T follicular helper cell (primary cell): ENCODE data around the gene C8G.

Experiments
- DNase-seq: peaks from one replicate; pipeline ENCODE4 v3.0.0-alpha.2; 2020; ENCODE audit warnings: low read depth

C8G gene

DNA sequence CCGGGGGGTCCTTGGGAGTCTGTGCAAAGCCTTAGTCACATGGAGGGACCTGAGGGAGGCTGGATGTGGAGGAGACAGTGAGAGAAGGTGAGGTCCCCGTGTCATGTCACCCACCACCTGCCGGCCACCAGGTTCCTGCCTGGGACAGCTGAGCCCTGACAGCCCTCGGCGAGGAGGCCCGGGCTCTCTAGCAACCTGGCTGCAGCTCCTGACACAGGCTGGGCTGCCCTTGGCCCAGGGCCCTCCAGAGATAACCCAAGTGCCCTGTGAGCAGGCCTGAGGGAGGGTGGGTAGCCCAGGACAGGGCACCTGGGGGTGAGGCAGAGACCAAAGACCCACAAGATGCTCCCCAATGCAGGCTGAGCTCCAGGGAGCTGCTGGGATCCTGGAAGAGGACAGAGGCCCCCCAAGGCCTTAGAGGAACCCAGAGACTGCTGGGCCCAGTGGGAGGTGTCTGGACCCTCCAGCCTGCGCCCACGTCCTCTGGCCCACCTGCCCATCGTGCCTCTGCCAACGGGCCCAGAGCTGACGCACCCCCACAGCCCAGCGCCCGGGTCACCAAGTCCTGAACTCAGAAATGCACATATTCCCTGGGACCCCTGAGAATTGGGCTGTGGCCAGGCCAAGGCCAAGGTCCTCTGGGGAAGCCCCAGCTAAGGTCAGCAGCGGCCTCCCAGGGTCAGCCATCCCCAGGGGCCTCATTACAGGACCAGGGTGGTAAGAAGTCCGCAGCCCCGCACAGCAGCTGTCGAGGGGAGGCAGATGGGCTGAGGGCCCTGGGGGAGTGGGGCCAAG lies 23.5 kb downstream of the C8G start:
- DNase-seq: no peak

DNA sequence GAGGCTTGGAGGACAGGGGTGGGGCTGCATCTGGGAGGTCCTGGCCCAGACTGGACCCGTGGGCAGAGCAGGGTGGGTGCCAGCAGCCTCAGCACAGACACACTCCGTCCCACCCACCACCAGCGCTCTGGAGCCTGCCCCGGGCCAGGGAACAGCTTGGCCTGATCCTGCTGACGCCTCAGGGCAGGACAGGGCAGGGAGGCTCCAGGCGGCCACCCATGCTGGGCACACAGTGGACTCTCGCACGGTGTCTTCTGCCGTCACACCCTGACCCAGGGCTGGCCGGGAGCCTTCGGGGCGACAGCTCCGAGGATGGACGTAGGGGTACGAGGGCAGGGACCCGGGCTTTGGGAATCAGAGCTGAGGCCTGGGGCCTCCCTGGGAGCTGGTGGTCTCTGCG lies 24.1 kb downstream of the C8G start:
- DNase-seq: no peak

DNA sequence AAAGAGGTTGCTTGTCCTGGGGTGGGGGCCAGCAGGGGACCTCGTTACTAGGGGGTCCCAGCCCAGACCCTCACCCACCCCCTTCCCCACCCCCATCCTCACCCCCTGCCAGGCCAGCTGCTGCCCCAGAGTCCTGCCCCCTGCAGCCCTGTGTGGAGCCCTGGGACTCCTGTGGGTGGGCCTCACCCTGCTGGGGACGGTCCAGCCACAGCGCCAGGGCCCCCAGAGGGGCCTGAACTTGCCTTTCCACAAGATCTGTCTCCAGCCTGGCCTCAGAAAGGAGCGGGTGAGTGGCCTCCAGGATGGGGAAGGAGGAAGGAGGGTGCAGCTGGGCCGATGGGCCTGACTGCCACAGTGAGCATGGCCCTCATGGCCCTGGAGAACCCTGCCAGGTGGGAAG lies 24.7 kb downstream of the C8G start:
- no peak for DNase-seq

DNA sequence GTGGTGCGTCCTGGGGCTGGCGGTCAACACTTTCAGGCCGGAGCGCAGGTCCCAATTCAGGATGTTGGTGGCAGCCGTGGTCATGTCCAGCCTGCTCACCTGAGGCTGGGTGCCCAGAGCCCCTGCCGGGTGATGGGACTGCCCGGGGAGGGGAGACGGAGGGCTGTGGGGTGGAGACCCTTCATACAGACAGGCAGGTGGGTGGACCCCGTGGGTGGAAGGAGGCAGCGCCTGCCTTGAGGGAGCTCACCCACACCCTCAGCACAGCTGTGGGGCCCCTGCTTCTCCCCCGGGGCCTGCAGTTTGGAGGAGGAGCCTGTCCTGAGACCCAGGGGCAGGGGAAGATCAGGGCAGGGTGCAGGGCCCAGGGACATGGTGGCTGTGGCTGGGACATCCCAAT lies 25.3 kb downstream of the C8G start:
- no peak for DNase-seq

DNA sequence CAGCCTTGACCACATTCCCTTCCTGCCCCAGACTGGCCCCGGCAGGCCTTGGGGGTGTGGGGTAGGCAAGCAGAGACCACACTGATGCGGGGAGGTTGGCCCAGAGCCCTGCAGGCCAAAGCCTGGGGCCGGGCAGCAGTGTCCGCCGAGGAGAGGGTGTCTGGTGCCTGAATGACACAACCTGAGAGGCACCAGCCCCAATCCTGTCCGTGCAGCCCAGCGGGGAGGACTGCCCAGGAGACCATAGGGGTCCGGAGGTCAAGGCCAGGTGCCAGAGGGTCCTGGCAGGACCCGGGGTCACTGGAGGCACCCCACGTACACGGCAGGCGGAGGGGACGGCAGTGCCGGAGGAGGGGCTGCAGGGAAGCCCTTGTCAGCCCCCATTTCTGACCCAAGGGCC lies 26.7 kb downstream of the C8G start:
- no peak for DNase-seq

DNA sequence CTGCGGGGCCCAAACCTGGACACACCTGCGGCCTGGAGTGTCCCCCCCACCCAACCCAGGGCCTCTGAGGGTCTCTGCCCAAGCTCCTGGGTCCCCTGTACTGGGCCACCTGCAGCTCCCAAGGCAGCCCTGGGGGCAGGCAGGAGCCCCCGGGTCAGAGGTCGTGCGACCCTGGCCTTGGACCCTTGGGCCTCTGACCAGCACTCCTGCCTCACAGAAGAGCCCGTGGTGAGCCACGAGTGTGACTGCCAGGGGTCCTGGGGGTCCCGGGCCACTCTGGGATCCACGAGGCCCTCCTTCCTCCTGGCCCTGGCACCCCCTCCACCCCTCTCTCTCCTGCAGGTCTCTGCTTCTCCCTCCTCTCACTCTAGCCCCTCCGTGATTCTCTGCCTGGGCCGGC lies 27.3 kb downstream of the C8G start:
- DNase-seq: no peak

DNA sequence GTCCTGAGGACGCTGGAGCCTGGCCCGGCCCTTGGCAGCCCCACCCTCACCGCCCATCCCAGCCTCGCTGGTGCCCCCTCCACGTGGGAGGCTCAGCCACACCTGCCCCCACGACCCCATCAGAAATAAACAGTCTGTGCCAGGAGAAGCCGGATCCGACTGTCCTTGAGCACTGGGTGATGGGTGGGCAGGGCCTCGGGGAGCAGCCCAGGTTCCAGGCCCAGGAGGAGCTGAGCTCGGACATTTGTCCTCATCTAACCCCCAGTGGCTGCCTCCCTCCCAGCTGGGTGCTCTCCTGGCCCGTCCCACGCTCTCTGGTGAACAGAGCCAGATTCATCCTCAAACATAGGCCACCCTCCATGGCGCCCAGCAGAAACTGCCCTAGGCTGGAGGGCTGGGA lies 27.7 kb downstream of the C8G start:
- no peak for DNase-seq

DNA sequence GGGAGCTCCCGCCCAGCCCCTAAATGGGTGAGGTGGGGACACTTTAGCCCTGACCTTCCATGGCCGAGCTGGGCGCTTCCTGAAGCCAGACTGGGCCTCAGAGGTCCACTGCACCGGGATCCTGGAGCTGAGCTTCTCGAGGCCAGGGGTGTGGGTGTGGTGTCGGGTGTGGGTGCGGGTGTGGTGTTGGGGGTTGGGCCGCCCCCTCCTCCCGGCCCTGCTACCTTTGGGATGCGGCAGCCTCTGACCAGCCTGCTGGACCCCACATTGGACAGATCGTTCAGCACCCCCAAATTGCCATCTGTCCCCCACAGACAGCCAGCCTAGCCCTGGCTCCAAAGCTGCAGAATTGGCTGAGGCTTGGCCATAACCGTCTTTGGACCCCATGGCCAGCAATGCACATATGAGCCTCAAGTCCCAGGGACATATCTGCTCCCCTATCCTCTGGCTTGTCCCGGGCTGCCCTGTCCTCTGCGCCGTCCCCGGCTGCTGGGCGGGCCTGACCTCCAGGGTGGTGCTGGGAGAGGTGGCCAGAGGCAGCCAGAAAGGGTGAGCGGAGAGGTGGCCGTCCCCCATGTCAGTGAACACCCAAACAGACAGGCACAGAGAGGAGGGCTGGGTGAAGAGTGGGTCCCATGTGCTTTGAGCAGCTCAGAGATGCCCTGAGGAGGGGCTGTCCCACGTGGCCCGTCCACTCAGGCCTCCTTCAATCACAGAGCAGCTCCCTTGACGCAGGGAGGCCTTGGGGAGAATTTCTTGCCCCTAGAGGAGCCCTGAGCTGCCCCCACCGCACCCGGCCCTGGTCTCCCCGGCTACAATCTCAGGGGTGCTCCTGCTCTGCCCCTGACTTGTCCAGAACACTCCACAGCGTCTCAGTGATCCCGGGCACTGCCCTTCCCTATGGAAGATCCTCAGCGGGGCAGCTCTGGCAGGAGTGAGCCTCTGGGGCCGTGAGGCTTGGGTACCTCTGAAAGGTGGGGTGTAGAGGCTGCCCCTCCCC lies 28.9 kb downstream of the C8G start:
- DNase-seq: no peak

DNA sequence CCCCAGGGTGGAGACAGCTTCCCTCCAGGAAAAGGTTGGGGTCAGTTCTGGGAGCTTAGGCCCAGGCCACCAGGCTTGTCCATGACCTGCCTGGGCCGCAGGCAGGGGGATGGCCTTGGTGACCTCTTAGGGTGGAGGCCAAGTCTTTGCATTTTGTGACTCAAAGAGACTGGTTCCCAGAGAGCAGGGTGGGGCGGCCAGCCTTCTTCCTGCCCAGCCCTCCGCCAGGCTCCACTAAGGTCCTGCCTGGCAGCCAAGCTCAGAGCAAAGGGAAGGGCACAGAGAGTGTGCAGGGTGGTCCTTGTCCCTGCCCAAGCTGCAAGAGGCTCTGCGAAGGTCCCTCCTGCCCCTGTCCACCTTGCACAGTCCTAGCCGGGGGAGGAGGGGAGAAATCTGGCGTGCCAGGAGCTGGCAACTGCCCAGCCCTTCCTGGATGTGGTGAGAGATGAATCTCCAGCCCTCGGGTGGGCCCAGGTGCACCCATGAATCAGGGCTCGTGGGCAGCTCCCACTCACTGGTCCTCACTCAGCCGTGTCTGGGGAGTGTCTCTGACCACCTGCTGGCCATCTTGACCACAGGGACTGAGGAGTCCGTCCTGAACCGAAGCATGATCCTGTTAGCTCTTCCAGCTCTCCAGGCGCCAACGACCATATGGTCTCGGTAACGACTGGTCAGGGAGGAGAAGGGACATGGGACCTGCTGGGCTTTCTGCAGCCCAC lies 29.9 kb downstream of the C8G start:
- DNase-seq: no peak

DNA sequence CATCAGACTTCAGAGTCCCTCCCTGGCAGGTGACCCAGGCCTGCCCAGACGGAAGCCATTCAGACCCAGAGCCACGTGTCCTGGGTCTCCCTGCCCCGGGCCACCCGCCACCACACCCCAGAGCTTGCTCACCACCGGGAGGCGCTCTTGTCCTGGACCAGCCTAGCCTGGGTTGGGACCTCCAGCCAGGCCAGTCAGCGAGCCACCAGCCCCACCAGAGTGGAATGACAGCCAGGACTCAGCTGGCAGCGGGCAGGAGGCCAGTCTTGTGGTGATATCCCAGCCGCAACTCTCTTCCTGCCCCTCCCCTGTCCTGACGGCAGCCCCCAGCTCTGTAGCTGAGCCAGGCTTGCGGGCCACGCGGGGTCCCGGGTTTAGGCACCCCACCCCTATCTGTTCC lies 30.6 kb downstream of the C8G start:
- no peak for DNase-seq

DNA sequence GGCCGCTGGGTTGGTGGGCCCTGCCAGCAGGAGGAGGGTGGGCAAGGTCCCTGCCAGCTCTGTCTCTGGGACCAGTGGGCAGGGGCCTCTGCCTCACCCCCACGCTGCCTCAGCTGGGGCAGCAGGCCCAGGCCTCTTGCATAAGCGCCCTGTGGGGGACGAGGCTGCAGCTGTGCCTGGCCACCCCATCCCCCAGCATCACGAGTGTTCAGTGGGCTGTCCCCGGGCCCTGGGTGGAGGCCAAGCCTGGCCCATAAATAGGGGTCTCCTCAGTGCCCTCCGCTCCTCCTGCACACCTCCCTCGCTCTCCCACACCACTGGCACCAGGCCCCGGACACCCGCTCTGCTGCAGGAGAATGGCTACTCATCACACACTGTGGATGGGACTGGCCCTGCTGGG lies 32.2 kb downstream of the C8G start, which contains the start of gene PTGDS:
TSS of gene PTGDS (plus strand) at position 282 of the 400 bp plus-strand sequence. CDS start at position 357, 75 bp downstream.
- no peak for DNase-seq

DNA sequence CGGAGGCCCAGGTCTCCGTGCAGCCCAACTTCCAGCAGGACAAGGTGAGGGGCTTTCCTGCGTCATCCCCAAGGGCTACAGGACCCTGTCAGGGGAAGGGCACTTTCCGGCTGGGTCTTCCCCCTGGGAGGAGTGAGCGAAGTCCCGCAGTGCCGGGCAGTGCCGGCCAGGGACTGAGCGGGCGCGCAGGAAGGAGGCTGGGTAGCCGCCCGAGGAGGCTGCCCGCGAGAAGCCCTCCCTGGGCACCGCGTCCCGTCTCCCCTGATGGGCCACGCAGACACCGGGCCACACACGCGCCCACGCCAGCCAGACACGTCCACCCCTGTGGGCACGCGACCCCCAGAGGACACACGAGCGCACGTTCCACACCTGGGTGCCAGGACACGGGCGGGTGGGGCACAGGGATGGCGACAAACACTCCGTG lies 32.6 kb downstream of the C8G start:
- DNase-seq: no peak

DNA sequence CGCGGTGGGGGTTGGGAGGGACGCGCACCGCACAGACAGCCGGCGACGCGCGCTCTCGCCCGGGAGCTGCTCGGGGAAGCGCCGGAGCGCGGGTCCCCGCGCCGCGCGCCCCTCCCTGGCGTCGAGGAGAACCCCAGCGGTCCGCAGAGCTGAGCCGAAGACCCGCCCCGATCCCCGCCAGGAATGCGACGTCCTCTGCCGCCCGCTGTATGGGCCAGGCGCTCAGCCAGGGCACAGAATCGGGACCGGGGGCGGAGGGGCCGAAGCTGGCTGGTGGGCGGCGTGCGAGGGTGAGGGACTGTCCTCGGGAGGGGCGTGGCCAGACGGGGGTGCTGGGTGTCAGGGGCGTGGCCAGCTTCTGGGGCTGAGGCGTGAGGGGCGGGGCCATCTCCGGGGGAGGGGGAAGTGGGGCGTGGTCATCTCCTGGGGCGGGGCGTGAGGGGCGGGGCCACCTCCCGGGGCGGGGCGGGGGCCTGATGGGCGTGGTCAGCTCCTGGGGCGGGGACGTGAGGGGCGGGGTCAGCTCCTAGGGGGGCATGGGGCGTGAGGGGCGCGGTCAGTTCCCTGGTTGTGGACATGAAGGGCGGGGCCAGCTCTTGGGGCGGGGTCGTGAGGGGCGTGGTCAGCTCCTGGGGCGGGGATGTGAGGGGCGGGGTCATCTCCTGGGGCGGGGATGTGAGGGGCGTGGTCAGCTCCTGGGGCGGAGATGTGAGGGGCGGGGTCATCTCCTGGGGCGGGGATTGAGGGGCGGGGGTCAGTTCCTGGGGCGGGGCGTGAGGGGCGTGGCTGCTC lies 33.2 kb downstream of the C8G start:
- peak; percentile 71 for DNase-seq

DNA sequence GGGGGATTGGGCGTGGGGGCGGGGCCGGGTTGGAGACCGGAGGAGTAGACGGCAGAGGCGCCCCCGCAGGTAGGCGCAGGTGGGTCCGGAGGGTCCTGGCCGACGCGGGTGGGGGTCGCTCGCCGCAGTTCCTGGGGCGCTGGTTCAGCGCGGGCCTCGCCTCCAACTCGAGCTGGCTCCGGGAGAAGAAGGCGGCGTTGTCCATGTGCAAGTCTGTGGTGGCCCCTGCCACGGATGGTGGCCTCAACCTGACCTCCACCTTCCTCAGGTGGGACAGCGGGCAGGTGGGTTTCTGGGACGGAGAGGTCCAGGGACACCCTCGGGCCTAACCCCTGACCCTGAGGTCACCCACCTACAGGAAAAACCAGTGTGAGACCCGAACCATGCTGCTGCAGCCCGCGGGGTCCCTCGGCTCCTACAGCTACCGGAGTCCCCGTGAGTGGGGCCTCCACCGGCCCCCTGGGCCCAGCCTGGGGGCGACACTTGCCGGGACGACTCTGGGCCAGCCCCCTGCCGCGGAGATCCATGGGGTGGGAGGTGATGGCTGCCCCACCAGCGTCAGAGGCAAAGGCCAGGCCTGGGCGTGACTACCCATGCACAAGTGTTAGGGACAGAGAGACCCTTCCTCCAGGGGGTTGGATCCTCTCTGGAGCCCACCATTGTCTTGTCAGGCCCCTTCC lies 34.0 kb downstream of the C8G start:
- DNase-seq: no peak

DNA sequence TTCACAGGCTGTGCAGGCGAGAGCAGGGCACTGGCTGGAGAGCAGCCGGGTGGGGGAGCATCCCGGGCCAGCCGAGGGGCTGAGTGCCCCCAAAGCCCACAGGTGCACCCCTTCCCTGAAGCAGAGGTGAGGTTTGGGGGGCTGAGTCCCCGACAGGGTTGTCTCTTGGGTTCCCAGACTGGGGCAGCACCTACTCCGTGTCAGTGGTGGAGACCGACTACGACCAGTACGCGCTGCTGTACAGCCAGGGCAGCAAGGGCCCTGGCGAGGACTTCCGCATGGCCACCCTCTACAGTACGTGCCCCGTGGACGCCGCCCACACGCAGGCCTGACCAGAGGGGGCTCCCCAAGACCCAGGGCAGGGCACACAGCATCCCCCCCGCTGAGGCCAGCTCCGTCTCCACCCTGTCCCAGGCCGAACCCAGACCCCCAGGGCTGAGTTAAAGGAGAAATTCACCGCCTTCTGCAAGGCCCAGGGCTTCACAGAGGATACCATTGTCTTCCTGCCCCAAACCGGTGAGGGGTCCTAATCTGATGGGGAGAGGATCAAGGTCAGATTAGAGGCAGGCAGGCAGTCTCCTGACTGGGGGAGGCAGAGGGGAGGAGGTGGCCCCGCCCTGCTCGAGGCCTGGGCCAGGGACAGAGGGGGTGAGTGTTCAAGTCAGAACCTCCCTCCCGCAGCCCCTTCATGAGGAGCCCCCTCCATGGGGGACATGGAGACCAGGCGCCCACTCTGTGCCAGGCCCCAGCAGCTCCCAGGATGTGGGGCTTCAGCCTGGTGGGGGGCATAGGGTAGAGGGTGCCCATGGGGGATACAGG lies 34.9 kb downstream of the C8G start:
- DNase-seq: no peak

DNA sequence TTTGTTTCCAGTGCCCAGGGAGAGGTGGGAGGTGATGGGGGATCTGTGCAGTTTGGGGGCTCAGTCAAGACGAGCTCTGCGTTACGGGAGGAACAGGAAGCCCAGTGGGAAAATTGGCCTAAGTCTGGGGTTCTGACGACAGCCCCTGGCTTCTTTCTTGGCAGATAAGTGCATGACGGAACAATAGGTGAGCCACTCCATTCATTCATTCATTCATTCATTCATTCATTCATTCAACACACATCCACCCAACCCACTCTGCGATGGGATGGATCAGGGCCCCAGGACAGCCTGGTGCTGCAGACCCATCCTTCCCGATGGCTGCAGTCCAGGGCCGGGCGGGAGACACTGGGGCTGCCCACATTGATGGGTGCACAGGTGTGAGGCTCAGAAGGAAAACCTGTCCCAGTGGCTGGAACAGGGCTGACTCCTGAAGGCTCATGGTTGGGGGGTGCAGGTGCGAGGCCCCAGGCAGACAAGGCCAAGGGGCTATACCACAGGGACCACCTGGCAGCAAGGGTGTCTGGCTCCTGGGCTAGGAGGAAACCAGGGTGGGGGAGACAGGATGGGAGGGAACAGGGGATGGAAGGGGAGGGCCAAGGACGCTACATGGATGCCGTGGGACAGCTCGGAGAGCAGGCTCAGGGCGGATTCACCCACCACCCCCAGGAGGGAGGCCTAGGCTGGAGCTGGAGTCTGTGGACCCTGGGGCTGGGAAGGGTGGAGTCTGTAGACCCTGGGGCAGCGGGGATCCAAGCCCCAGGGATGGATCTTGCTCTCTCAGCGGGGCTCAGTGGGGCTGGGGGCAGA lies 35.8 kb downstream of the C8G start:
- DNase-seq: no peak

DNA sequence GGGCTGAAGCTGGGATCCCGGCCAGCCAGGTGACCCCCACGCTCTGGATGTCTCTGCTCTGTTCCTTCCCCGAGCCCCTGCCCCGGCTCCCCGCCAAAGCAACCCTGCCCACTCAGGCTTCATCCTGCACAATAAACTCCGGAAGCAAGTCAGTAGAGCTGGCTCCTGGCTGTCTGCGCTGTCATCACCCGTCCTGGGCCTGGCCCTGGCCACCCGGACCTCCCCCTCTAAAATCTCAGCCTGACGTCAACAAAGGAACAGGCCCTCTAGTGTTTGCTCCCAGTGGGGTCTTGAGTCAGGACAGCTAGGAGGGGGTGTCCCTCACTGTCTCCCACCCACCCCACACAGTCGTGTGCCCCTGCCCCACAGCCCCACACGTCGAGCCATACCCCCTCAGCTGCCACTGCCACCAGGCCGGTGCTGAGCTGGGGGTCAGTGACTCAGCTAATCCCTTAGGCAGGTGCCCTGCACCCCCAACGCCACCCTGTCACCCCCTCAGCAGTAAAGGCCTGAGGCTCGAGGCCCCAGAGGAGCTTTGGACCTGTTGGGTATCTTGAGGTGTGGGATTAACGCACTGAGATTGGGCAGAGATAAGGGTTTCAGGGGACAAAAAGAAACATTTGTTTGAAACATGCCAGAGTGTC lies 36.7 kb downstream of the C8G start:
- no peak for DNase-seq

DNA sequence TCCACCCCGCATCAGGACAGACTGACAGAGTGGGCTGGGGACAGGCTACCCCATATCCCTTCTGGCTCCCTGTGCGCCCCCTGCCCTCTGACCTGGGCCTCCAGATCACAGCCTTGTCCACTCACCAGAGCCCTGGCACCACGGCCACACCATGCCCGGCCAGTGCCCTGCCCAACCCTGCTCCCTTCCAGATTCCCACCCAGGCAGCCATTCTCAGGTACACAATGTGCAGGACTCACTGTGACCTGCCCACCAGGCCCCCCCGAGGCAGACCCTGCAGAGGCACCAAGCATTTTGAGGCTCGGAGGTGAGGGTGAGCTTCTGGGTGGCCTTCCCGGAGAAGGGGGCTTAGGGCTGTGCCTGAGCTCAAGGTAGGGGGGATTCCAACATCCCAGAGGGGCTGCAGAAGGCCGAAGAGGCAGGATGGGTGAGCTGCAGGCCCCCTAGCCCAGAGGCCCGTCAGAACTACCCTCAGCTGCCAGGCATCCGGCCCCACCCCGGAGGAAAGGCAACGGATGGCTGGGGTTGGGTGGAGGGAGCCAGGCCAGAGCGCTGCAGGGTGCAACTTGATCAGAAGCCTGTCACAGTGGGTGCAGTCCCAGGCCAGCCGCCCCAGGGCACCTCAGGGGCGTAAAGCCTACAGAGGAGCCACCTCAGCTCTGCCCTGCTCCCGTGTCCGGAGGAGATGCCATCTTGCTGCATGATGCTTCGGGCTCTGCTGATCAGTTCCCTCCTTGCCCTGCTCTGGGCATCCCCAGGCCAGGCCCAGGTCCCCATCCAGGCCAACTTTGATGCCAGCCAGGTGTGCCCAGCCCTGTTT lies 37.4 kb downstream of the C8G start, which contains the start of gene LCNL1:
TSS of gene LCNL1 (plus strand) at position 762 of the 820 bp plus-strand sequence. CDS start 594 bp downstream, outside the sequence.
- no peak for DNase-seq
